Measurements from ENCODE around the gene RPS6KC1.
"Not testable (repeated sequence)": the region's sequence is repeated elsewhere in the genome, so short reads cannot be mapped to it uniquely, and the experiment has no call there.

RPS6KC1 gene

GRCh38 chr1:213107613-213108012 lies 56.6 kb downstream of the RPS6KC1 start:
- DNase-seq, result no peak

GRCh38 chr1:213110349-213111300 lies 59.6 kb downstream of the RPS6KC1 start:
- DNase-seq, result no peak

GRCh38 chr1:213111502-213111901 lies 60.5 kb downstream of the RPS6KC1 start:
- no peak for DNase-seq

GRCh38 chr1:213112723-213113122 lies 61.7 kb downstream of the RPS6KC1 start:
- not testable (repeated sequence) for DNase-seq

- DNase-seq, result peak; percentile 12
These were observed 66.7 kb downstream of the RPS6KC1 start for GRCh38 chr1:213117699-213118180.

- no peak for DNase-seq
These were observed 68.8 kb downstream of the RPS6KC1 start for GRCh38 chr1:213119794-213120193.

- no peak for DNase-seq
These were observed 69.3 kb downstream of the RPS6KC1 start for GRCh38 chr1:213120386-213120785.

GRCh38 chr1:213120961-213121360 lies 69.9 kb downstream of the RPS6KC1 start:
- no peak for DNase-seq

GRCh38 chr1:213122514-213122929 lies 71.5 kb downstream of the RPS6KC1 start:
- no peak for DNase-seq

- no peak for DNase-seq
These were observed 72.0 kb downstream of the RPS6KC1 start for GRCh38 chr1:213123087-213123486.

GRCh38 chr1:213123536-213123935 lies 72.5 kb downstream of the RPS6KC1 start:
- no peak for DNase-seq

GRCh38 chr1:213124590-213124989 lies 73.5 kb downstream of the RPS6KC1 start:
- DNase-seq, result no peak

- DNase-seq, result no peak
These were observed 74.6 kb downstream of the RPS6KC1 start for GRCh38 chr1:213125643-213126042.

- DNase-seq, result no peak
These were observed 76.0 kb downstream of the RPS6KC1 start for GRCh38 chr1:213127074-213127473.

- no peak for DNase-seq
These were observed 81.0 kb downstream of the RPS6KC1 start for GRCh38 chr1:213131851-213132655.

GRCh38 chr1:213135572-213135971 lies 84.5 kb downstream of the RPS6KC1 start:
- DNase-seq, result no peak

GRCh38 chr1:213136190-213136917 lies 85.3 kb downstream of the RPS6KC1 start:
- no peak for DNase-seq

- DNase-seq, result no peak
These were observed 87.3 kb downstream of the RPS6KC1 start for GRCh38 chr1:213138391-213138790.

GRCh38 chr1:213138892-213139291 lies 87.9 kb downstream of the RPS6KC1 start:
- no peak for DNase-seq

GRCh38 chr1:213148905-213149304 lies 97.9 kb downstream of the RPS6KC1 start:
- DNase-seq, result no peak

GRCh38 chr1:213150090-213150489 lies 99.0 kb downstream of the RPS6KC1 start:
- DNase-seq, result not testable (repeated sequence)

- DNase-seq, result no peak
These were observed 103.1 kb downstream of the RPS6KC1 start for GRCh38 chr1:213154056-213154685.
